K562 (cell line): ENCODE data around the gene FAM204A.

ENCODE experiments used
- HMGXB4 ChIP-seq: sonication (generic); formaldehyde crosslinking; IDR thresholded peaks from 2 replicates; pipeline ENCODE4 v1.8.1; 2023; ENCODE audit warnings: mild to moderate bottlenecking, missing genetic modification reagents
- PML ChIP-seq: IDR thresholded peaks from 2 replicates; pipeline ENCODE4 v1.6.1; 2012; ENCODE audit warnings: low read length, inconsistent platforms

GRCh38 chr10:118362103-118362502 lies 20.0 kb upstream of the FAM204A start:
- TF ChIP-seq HMGXB4 (CRISPR knock-in tag) (no peak), PML (no peak)
